MV-4-11 (cell line): ENCODE results near the gene ADD1.

Source experiments
- DNase-seq: peaks from one replicate; lab custom pipeline; 2025; lab: John Stamatoyannopoulos, UW

ADD1 gene

GRCh38 chr4:2843263-2843940, at the start of gene ADD1:
ADD1 (plus strand) TSS chr4:2843844; CDS start chr4:2875916, 32,072 bp downstream.
- peak; percentile 76 for DNase-seq

- DNase-seq = peak; percentile 19
Observed at GRCh38 chr4:2794486-2795299, 49.0 kb upstream of the ADD1 start.

GRCh38 chr4:2795300-2795892, 48.2 kb upstream of the ADD1 start:
- no peak for DNase-seq

- no peak for DNase-seq
Observed at GRCh38 chr4:2795893-2796848, 47.5 kb upstream of the ADD1 start.

- no peak for DNase-seq
Observed at GRCh38 chr4:2796849-2797544, 46.6 kb upstream of the ADD1 start.

GRCh38 chr4:2797545-2798305, 45.9 kb upstream of the ADD1 start:
- no peak for DNase-seq

- peak; percentile 51 for DNase-seq
Observed at GRCh38 chr4:2798399-2799223, 45.0 kb upstream of the ADD1 start.

- DNase-seq = peak; percentile 52
Observed at GRCh38 chr4:2799224-2799911, 44.3 kb upstream of the ADD1 start.

- no peak for DNase-seq
Observed at GRCh38 chr4:2799971-2800690, 43.5 kb upstream of the ADD1 start.

- peak; percentile 94 for DNase-seq
Observed at GRCh38 chr4:2800691-2801596, 42.7 kb upstream of the ADD1 start.

- DNase-seq = no peak
Observed at GRCh38 chr4:2802618-2803531, 40.8 kb upstream of the ADD1 start.

- peak; percentile 90 for DNase-seq
Observed at GRCh38 chr4:2803624-2804448, 39.8 kb upstream of the ADD1 start.

GRCh38 chr4:2804449-2804972, 39.1 kb upstream of the ADD1 start:
- no peak for DNase-seq

- DNase-seq = no peak
Observed at GRCh38 chr4:2804973-2805501, 38.6 kb upstream of the ADD1 start.
